K562 (cell line): ENCODE data around the gene DAO. TPM values are rescaled to one million over a fixed set of nuclear protein-coding genes. Genes with fewer than 3 reads are reported as not detected.

ENCODE experiments used
- CHAMP1 ChIP-seq: fragments of 450-650 bp; IDR thresholded peaks from 2 replicates; pipeline ENCODE4 v1.6.1; 2016; ENCODE audit warnings: mild to moderate bottlenecking
- CHD1 ChIP-seq: fragments of 200-600 bp; sonication (generic); IDR thresholded peaks from one replicate; pipeline ENCODE4 v1.6.1; 2012; ENCODE audit warnings: mild to moderate bottlenecking, moderate library complexity, low read length, inconsistent platforms
- CREM ChIP-seq: IDR thresholded peaks from 2 replicates; pipeline ENCODE4 v1.6.1; 2014; ENCODE audit warnings: antibody characterized with exemption, low read depth
- ELK3 ChIP-seq: fragments of 450-650 bp; formaldehyde crosslinking; IDR thresholded peaks from 2 replicates; pipeline ENCODE4 v1.4.0; 2020; ENCODE audit warnings: mild to moderate bottlenecking
- MNT ChIP-seq, 2 experiments: fragments of 450-650 bp; conservative IDR thresholded peaks; 2 replicates each; pipeline ENCODE4 v1.6.1; 2017; ENCODE audit warnings: mild to moderate bottlenecking in 2 of 2, moderate library complexity in 2 of 2
- TBP ChIP-seq: optimal IDR thresholded peaks from 2 replicates; pipeline ENCODE3; 2011; ENCODE audit warnings: low read depth, low read length, improper control_type of control experiment
- ZNF318 ChIP-seq, 2 experiments: fragments of 450-650 bp; IDR thresholded peaks; 2 replicates each; pipeline ENCODE4 v1.6.1; 2016; ENCODE audit warnings: mild to moderate bottlenecking in 2 of 2, borderline replicate concordance in 1 of 2, low read depth in 1 of 2, moderate library complexity in 1 of 2
- ZNF518B ChIP-seq: fragments of 250-450 bp; sonication (Bioruptor Pico); IDR thresholded peaks from 2 replicates; pipeline ENCODE4 v1.5.0; 2021; ENCODE audit warnings: mild to moderate bottlenecking, moderate library complexity
- polyA plus RNA-seq, 8 experiments: library from polyadenylated mRNA; depleted of rRNA in 4 of 8; stranded (reverse) in 5 of 8; unstranded in 3 of 8; fragments of >200 nt; fragmentation: Nextera tagmentation in 2 of 8; fragmentation: Illumina TruSeq in 1 of 8; extraction: Ambion mirVana in 2 of 8; extraction: Trizol in 1 of 8; gene quantifications; 2 replicates each; pipeline versions ENCODE4 v1.2.1 to v1.2.3, GENCODE V29; 2011 to 2014; ENCODE audit warnings: inconsistent platforms in 1 of 8, missing spikeins in 1 of 8
- total RNA-seq, 7 experiments: library from RNA; depleted of rRNA in 6 of 7; stranded (reverse); fragments of >200 nt in 6 of 7; fragmentation: Illumina TruSeq in 2 of 7; extraction: Trizol in 2 of 7; gene quantifications; 2 replicates each; pipeline versions ENCODE4 v1.2.1 to v1.2.3, GENCODE V29; 2011 to 2021; ENCODE audit warnings: low replicate concordance in 1 of 7

DAO gene
- total and polyA plus RNA-seq, 9 of the 15 experiments (the other 6 are each of a cell fraction or from before 2014, with no cell fraction given), result not detected

- no peak for TF ChIP-seq ZNF518B (CRISPR knock-in tag)
- peak; percentile 68 for TF ChIP-seq CREM
- no peak for TF ChIP-seq ZNF318 (IDR thresholded peaks at IDR 0.05; ENCODE audit: borderline replicate concordance in 1 of 2, low read depth in 1 of 2)
- no peak for TF ChIP-seq ELK3
- peak in 1 of 2 experiments; percentile 33; a peak in 1 of 4 replicates for TF ChIP-seq MNT (conservative IDR thresholded peaks at IDR 0.05)
- TF ChIP-seq CHD1, result peak; percentile 16
- TF ChIP-seq TBP, result no peak
- peak; percentile 61; the same call in 1 of the 2 replicates for TF ChIP-seq CHAMP1
Measured at GRCh38 chr12:108854451-108855283, 25.2 kb upstream of the DAO start (continued).
